Measurements from ENCODE around the gene CACNG8.
A peak's percentile ranks its signal among the peaks of the same experiment; 100 is the strongest.

The CACNG8 gene

GRCh38 chr19:53988981-53989380 is 26.2 kb downstream of the CACNG8 start:
- Histone ChIP-seq H3K4me1 (ENCODE audit: control insufficient read depth, insufficient read depth, low read length) (no peaks in the 10 kb centered on the region), H3K9me3 (ENCODE audit: control insufficient read depth, insufficient read depth, low read depth, low read length) (no peaks in the 10 kb centered on the region), H3K4me3 (ENCODE audit: low read depth, low read length) (no peak overlapping the region), H3K36me3 (ENCODE audit: control insufficient read depth in 2 of 2, insufficient read depth in 1 of 2, low read length in 2 of 2) (no peaks in the 10 kb centered on the region), H3K27ac (ENCODE audit: extremely low read depth, low read depth, low read length) (no peak overlapping the region)
- POLR2A ChIA-PET, result interaction anchor here (1.4 kb wide), 1 partner anchor 9 kb away, joined by 6 read pairs; no protein-coding TSS in a partner anchor
- TF ChIP-seq ZNF121 (tag by site-specific recombination; IDR thresholded peaks at IDR 0.05) (peak; percentile 94), ZBTB20 (tag by site-specific recombination; IDR thresholded peaks at IDR 0.05) (no peak)
- CTCF ChIA-PET, result interaction anchor here (0.6 to 1.3 kb wide), 5 partner anchors 15 to 196 kb away, joined by 3 to 4 read pairs (median 3); no protein-coding TSS in a partner anchor

- CTCF ChIA-PET, result interaction anchor here (0.6 to 1.3 kb wide), 2 partner anchors 34 to 197 kb away, joined by 3 to 4 read pairs; no protein-coding TSS in a partner anchor
- no peak overlapping the region for H3K4me3 ChIP-seq (ENCODE audit: low read depth, low read length)
- H3K36me3 ChIP-seq (ENCODE audit: control insufficient read depth in 2 of 2, insufficient read depth in 1 of 2, low read length in 2 of 2), result no peaks in the 10 kb centered on the region
- no peaks in the 10 kb centered on the region for H3K4me1 ChIP-seq (ENCODE audit: control insufficient read depth, insufficient read depth, low read length)
- no peak overlapping the region for H3K27ac ChIP-seq (ENCODE audit: extremely low read depth, low read depth, low read length)
- no peaks in the 10 kb centered on the region for H3K9me3 ChIP-seq (ENCODE audit: control insufficient read depth, insufficient read depth, low read depth, low read length)
- POLR2A ChIA-PET, result interaction anchor here (1.4 kb wide), 1 partner anchor 10 kb away, joined by 6 read pairs; no protein-coding TSS in a partner anchor
- TF ChIP-seq ZFP69B (tag by site-specific recombination; IDR thresholded peaks at IDR 0.05) (peak; percentile 46; the same call in 1 of the 2 replicates), ZNF426 (tag by site-specific recombination; IDR thresholded peaks at IDR 0.05) (no peak), ZNF692 (tag by site-specific recombination; IDR thresholded peaks at IDR 0.05) (peak; percentile 62)
These were observed 27.1 kb downstream of the CACNG8 start for GRCh38 chr19:53989600-53990533.

GRCh38 chr19:53991224-53992113 is 28.7 kb downstream of the CACNG8 start, which contains the start of gene CACNG6:
Gene CACNG6 (plus strand): TSS chr19:53991637. CDS start chr19:53992878, 1,241 bp downstream.
- Histone ChIP-seq H3K4me3 (ENCODE audit: low read depth, low read length) (peak within 1 kb of the TSS; percentile 42), H3K9me3 (ENCODE audit: control insufficient read depth, insufficient read depth, low read depth, low read length) (no peaks in the 10 kb centered on the region), H3K4me1 (ENCODE audit: control insufficient read depth, insufficient read depth, low read length) (no peaks in the 10 kb centered on the region), H3K27ac (ENCODE audit: extremely low read depth, low read depth, low read length) (no peak within 1 kb of the TSS), H3K36me3 (ENCODE audit: control insufficient read depth in 2 of 2, insufficient read depth in 1 of 2, low read length in 2 of 2) (no peaks in the 10 kb centered on the region)
- ChIA-PET CTCF (no interaction called here), POLR2A (interaction anchor here (1.3 kb wide), 2 partner anchors 10 to 11 kb away, joined by 3 to 7 read pairs; no protein-coding TSS in a partner anchor)
- TF ChIP-seq SP3 (tag by site-specific recombination; IDR thresholded peaks at IDR 0.05), result peak; percentile 64; the same call in 1 of the 2 replicates
- peak; percentile 88 for TF ChIP-seq ZBTB20 (tag by site-specific recombination; IDR thresholded peaks at IDR 0.05)
- TF ChIP-seq PATZ1 (tag by site-specific recombination; IDR thresholded peaks at IDR 0.05), result 0 out of 2 replicates have a peak, but pooled peaks have one; percentile 47
- peak; percentile 61 for TF ChIP-seq SP2 (tag by site-specific recombination; IDR thresholded peaks at IDR 0.05)
- TF ChIP-seq KLF1 (tag by site-specific recombination; IDR thresholded peaks at IDR 0.05), result peak; percentile 63
- no peak for TF ChIP-seq MZF1 (tag by site-specific recombination; IDR thresholded peaks at IDR 0.05; ENCODE audit: borderline replicate concordance)
- peak; percentile 16 for TF ChIP-seq ZBTB26 (tag by site-specific recombination; optimal IDR thresholded peaks at IDR 0.05)
- no peak for TF ChIP-seq INSM2 (tag by site-specific recombination; IDR thresholded peaks at IDR 0.05)
- TF ChIP-seq ZXDB (tag by site-specific recombination; IDR thresholded peaks at IDR 0.05), result no peak
- no peak for TF ChIP-seq ZFP41 (tag by site-specific recombination; IDR thresholded peaks at IDR 0.05; ENCODE audit: borderline replicate concordance)
- peak; percentile 26 for TF ChIP-seq ZNF398 (tag by site-specific recombination; IDR thresholded peaks at IDR 0.05)
- TF ChIP-seq ZNF626 (tag by site-specific recombination; IDR thresholded peaks at IDR 0.05), result no peak

Measured in HEK293 (cell line).